Left ventricle myocardium inferior (tissue), 1 donor: ENCODE results near the gene MYBPH. TPM values are rescaled to one million over a fixed set of nuclear protein-coding genes. Genes with fewer than 3 reads are reported as not detected.

ENCODE experiments used
- DNase-seq: peaks from one replicate; pipeline ENCODE4 v3.0.0-alpha.2; 2020
- H3K27ac ChIP-seq: fragments of 200-600 bp; replicated peaks from 2 replicates; pipeline ENCODE4 v1.8.0; 2021
- H3K27me3 ChIP-seq: fragments of 200-600 bp; 2 replicates; pipeline ENCODE4 v1.8.0; 2021; ENCODE audit warnings: low read depth
- H3K36me3 ChIP-seq: fragments of 200-600 bp; 2 replicates; pipeline ENCODE4 v1.8.0; 2021
- H3K4me1 ChIP-seq: fragments of 200-600 bp; 2 replicates; pipeline ENCODE4 v1.8.0; 2021
- H3K4me3 ChIP-seq: fragments of 200-600 bp; 2 replicates; pipeline ENCODE4 v1.8.0; 2021; ENCODE audit warnings: mild to moderate bottlenecking, moderate library complexity
- H3K9me3 ChIP-seq: fragments of 200-600 bp; replicated peaks from 2 replicates; pipeline ENCODE4 v1.8.0; 2021
- intact Hi-C: fragments of 100-400 bp; cut with micrococcal nuclease; formaldehyde crosslinking; loops from one replicate; pipeline ENCODE4 v1.11.0; 2022
- total RNA-seq: library from RNA; stranded (reverse); fragmentation: NEBNext Ultra II Directional; extraction: Animal tissue kit (Norgen Biotek cat#: 25700); gene quantifications from one replicate; pipeline ENCODE4 v1.2.1, GENCODE V29; 2021
- TF ChIP-seq, protein P1 (sequence below): fragments of 200-600 bp; IDR thresholded peaks from 2 replicates; pipeline ENCODE4 v1.8.0; 2021; ENCODE audit warnings: antibody characterized with exemption, mild to moderate bottlenecking, borderline replicate concordance
- donor health status: DM: no; HTN: yes; CAD: no; lungs with severe emphysema.

The MYBPH gene
- total RNA-seq, 1 donor from 2014 or later: not detected

DNA sequence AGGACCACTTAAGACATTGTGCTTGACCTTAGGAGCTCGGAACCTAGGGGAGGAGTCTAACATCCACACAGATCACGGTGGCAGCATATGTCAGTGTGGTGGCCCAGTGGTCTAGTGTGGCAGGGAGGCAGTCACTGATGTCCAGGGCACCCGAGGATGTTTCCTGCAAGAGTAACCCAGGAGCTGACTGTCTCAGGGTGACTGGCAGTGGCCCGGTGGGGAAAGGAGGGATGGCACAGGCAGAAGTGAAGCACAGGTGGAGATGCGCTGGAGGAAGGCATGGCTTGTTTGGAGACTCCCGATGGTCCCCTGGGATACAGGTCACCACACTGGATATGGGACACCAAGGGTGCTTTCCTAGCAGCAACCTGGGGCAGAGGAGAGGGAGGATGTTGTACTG is 37.5 kb upstream of the MYBPH start:
- no peak for DNase-seq

DNA sequence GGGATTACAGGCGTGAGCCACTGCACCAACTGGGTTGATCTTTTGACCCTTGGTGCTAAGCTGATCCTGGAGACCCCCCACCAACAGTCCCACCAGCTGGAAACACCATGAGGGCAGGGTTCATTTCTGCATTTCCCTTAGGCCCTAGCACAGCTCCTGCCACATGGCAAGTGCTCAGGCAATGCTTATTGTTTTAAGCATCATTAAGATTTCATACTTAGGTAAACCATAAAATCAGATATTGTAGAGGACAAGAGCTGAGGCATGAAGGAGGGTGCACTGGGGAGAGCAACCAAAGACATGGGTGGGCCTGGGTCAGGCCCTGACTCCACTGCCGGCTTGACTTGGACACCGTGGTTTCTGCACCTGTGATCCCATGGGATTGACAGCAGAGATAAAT is 36.2 kb upstream of the MYBPH start:
- peaks cover 15% of the 10 kb centered on the region for H3K27me3 ChIP-seq
- no peak overlapping the region for H3K4me3 ChIP-seq
- no peak overlapping the region for H3K27ac ChIP-seq
- intact Hi-C loops: no loop called here
- no peaks in the 10 kb centered on the region for H3K9me3 ChIP-seq
- TF ChIP-seq, protein P1, sequence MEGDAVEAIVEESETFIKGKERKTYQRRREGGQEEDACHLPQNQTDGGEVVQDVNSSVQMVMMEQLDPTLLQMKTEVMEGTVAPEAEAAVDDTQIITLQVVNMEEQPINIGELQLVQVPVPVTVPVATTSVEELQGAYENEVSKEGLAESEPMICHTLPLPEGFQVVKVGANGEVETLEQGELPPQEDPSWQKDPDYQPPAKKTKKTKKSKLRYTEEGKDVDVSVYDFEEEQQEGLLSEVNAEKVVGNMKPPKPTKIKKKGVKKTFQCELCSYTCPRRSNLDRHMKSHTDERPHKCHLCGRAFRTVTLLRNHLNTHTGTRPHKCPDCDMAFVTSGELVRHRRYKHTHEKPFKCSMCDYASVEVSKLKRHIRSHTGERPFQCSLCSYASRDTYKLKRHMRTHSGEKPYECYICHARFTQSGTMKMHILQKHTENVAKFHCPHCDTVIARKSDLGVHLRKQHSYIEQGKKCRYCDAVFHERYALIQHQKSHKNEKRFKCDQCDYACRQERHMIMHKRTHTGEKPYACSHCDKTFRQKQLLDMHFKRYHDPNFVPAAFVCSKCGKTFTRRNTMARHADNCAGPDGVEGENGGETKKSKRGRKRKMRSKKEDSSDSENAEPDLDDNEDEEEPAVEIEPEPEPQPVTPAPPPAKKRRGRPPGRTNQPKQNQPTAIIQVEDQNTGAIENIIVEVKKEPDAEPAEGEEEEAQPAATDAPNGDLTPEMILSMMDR: no peak
- no peaks in the 10 kb centered on the region for H3K36me3 ChIP-seq
- DNase-seq: no peak
- H3K4me1 ChIP-seq: peaks cover 5% of the 10 kb centered on the region

More for the DNA sequence above, 37.5 kb upstream of the MYBPH start:
- TF ChIP-seq, protein P1: no peak
- intact Hi-C loops: no loop called here
- H3K9me3 ChIP-seq: no peaks in the 10 kb centered on the region
- H3K4me3 ChIP-seq: no peak overlapping the region
- H3K36me3 ChIP-seq: no peaks in the 10 kb centered on the region
- H3K27me3 ChIP-seq: peaks cover 28% of the 10 kb centered on the region
- no peak overlapping the region for H3K27ac ChIP-seq
- H3K4me1 ChIP-seq: peaks cover 5% of the 10 kb centered on the region

GRCh38 chr1:203210988-203211387 is 35.4 kb upstream of the MYBPH start:
- no peak for DNase-seq
- H3K36me3 ChIP-seq: no peaks in the 10 kb centered on the region
- TF ChIP-seq, protein P1: no peak
- intact Hi-C loops: no loop called here
- no peaks in the 10 kb centered on the region for H3K9me3 ChIP-seq
- H3K4me3 ChIP-seq: no peak overlapping the region
- no peak overlapping the region for H3K27ac ChIP-seq
- peaks cover under 1% of the 10 kb centered on the region for H3K4me1 ChIP-seq
- peaks cover 9% of the 10 kb centered on the region for H3K27me3 ChIP-seq

- Histone ChIP-seq H3K27ac (no peak overlapping the region), H3K27me3 (peaks cover 9% of the 10 kb centered on the region), H3K36me3 (no peaks in the 10 kb centered on the region), H3K4me3 (no peak overlapping the region), H3K9me3 (no peaks in the 10 kb centered on the region), H3K4me1 (no peaks in the 10 kb centered on the region)
- TF ChIP-seq, protein P1: no peak
- no peak for DNase-seq
- intact Hi-C loops: no loop called here
Measured at GRCh38 chr1:203210350-203210749, 34.7 kb upstream of the MYBPH start.

DNA sequence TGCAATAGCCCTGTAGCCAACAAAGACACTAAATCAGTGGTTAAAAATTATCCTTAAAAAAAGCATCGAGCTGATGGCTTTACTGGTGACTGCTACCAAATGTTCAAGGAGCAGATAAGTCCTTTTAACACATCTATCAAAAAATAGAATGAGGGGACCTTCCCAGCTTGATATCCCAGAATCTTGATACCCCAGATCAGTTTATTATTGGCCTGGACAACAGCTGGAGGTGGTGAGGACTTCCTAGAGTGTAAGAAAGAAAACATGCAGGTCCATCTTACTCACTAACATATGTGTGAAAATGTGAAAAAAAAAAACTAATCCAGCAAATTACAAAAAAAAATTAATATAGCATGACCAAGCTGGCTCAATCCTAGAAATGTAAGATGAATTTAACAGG is 32.6 kb upstream of the MYBPH start:
- Histone ChIP-seq H3K4me1 (no peaks in the 10 kb centered on the region), H3K27me3 (peaks cover 8% of the 10 kb centered on the region), H3K36me3 (no peaks in the 10 kb centered on the region), H3K4me3 (no peak overlapping the region), H3K27ac (no peak overlapping the region), H3K9me3 (no peaks in the 10 kb centered on the region)
- intact Hi-C loops: no loop called here
- no peak for DNase-seq
- TF ChIP-seq, protein P1: no peak

- TF ChIP-seq, protein P1: no peak
- DNase-seq: no peak
- no peaks in the 10 kb centered on the region for H3K9me3 ChIP-seq
- H3K36me3 ChIP-seq: no peaks in the 10 kb centered on the region
- H3K4me3 ChIP-seq: no peak overlapping the region
- intact Hi-C loops: no loop called here
- no peak overlapping the region for H3K27ac ChIP-seq
- peaks cover 4% of the 10 kb centered on the region for H3K27me3 ChIP-seq
- H3K4me1 ChIP-seq: no peaks in the 10 kb centered on the region
Measured at GRCh38 chr1:203207751-203208150, 32.1 kb upstream of the MYBPH start.
